ENCODE data around the gene AKT1S1. TPM values are rescaled to one million over a fixed set of nuclear protein-coding genes. Genes with fewer than 3 reads are reported as not detected.

Gene AKT1S1
- total RNA-seq, 1 experiment from 2014 or later: 6.2 TPM

DNA sequence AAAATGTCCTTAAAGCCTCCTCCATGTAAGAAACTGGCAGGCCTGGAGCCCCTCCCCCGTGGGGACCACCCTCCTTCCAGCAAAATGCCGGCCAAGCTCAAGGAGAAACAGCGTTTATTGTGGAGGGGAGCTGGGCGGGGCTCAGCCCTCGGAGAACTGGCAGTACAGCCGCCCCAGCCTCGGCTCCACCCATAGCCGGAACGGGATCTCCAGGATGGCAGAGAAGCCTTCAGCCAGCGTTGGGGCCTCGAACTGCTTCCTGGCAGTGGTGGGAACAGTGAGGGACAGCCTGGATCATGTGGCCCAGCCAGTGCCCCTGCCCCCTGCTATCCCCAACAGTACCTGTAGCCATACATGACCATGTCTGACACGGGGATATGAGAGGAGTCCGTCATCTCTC, 16.0 kb downstream of the AKT1S1 start:
- no peak for DNase-seq (ENCODE audit: low read depth, low spot score)
- in situ Hi-C loops (cut with HindIII; ENCODE audit: low pct_unique_long_range_greater_than_20kb, low sequenced_read_pairs): no loop called here

DNA sequence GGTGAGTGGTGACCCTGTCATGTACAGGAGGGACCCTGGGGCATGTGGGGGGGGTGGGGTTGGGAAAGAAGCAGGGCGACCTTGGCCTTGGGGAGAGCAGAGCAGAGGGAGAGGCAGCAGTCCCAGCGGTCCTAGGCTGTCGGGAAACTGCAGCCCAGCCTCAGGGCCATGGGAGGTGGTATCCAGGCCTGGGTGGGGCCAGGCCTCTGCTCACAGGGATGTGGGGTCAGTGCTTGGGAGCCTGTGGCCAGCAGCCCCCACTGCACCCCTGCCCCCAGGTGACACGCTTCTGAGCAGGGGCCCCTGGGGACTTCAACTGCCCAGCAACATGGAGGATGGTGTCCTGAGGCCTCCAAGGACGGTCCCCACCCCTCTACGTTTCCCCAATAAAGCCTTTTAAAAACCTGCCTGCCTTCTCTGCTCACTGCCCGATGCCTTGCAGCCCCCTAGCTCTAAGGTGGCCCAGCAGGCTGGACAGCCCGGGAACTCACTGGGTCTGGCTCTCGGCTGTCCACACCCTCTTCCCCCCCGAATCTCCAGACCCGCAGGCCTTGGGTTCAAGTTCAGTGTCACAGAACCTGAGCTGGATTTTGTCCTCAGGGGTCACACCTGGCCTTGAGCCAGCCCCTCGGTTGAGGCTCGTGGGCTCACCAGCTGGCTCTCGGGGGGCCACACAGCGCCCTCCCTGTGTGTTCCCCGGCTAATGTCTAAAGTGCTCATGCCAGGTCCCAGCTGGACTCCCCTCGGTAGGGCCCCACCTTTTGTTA, 16.6 kb downstream of the AKT1S1 start:
- in situ Hi-C loops (cut with HindIII; ENCODE audit: low pct_unique_long_range_greater_than_20kb, low sequenced_read_pairs): no loop called here
- DNase-seq (ENCODE audit: low read depth, low spot score): no peak

DNA sequence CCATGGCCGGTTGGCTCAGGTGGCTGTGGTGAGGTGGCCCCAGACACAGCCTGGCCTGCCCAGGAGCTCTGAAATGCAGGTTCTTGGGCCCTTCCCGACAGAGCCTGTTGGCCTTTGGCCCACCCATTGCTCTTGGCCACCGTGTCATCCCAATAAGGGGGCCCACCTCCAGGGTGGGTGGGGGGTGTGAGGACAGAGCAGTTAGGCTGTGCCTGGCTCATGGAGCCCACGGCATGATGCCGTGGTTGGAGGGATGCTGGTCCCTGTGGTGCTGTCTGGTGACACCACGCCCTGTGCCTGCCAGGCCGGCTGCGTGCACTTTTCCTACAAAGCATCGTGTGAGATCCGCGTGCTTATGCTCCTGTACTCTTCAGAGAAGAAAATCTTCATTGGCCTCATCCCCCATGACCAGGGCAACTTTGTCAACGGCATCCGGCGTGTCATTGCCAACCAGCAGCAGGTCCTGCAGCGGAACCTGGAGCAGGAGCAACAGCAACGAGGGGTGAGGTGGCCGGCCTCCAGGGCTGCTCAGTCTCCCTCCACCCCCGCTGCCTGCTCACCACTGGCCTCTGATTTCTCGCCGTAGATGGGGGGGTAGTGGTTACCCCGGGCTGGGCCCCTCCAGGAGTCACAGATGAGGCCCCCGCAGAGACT, 17.3 kb downstream of the AKT1S1 start:
- no peak for DNase-seq (ENCODE audit: low read depth, low spot score)

DNA sequence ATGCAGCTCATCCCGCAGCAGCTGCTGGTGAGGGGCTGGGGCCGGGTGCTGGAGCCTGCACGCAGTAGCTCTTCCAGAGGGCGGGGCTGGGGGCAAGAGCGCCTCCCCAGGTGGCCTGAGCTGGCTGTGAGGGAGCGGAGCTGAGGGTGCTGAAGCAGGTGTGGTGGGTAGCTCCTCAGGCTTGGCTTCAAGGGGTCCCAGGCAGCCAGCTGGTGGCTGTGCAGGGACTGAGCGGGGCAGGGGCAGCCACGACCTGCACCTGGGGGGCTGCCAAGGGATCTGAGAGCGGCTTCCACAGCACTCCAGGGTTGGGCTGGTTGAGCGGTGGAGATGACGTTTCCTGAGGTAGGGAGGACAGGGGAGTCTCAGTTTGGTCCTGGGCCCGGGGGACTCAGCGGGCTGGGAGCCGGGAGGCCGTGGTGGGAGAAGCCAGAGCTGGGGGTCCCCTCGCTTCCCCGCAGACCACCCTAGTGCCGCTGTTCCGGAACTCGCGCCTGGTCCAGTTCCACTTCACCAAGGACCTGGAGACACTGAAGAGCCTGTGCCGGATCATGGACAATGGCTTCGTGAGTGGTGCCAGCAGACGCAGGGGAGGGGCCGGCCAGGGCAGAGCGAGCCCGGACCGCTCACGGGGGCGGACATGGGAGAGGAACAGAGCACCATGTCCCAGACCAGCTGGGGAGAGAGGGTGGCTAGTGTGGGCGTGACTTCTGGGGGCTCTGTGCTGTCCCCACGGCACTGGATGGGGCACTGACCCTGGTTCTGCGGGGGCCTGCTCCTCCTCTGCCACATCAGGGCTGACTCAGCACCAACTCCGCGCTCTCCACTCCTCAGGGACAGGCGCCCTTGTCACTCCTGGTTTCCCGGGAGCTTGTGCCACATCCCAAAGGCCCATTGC, 18.8 kb downstream of the AKT1S1 start:
- in situ Hi-C loops (cut with HindIII; ENCODE audit: low pct_unique_long_range_greater_than_20kb, low sequenced_read_pairs): no loop called here
- no peak for DNase-seq (ENCODE audit: low read depth, low spot score)

More for the DNA sequence above, 17.3 kb downstream of the AKT1S1 start:
- in situ Hi-C loops (cut with HindIII; ENCODE audit: low pct_unique_long_range_greater_than_20kb, low sequenced_read_pairs): no loop called here

DNA sequence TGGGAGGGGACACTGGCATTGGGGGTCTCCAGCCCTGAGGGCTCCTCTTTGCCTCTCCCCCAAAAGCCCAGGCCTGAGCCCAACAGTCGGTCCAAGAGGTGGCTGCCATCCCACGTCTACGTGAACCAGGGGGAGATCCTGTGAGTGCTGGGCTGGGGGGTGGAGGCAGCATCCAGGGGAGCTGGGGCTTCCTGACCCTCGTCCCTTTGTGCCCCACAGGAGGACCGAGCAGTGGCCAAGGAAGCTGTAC, 19.4 kb downstream of the AKT1S1 start:
- in situ Hi-C loops (cut with HindIII; ENCODE audit: low pct_unique_long_range_greater_than_20kb, low sequenced_read_pairs): no loop called here

DNA sequence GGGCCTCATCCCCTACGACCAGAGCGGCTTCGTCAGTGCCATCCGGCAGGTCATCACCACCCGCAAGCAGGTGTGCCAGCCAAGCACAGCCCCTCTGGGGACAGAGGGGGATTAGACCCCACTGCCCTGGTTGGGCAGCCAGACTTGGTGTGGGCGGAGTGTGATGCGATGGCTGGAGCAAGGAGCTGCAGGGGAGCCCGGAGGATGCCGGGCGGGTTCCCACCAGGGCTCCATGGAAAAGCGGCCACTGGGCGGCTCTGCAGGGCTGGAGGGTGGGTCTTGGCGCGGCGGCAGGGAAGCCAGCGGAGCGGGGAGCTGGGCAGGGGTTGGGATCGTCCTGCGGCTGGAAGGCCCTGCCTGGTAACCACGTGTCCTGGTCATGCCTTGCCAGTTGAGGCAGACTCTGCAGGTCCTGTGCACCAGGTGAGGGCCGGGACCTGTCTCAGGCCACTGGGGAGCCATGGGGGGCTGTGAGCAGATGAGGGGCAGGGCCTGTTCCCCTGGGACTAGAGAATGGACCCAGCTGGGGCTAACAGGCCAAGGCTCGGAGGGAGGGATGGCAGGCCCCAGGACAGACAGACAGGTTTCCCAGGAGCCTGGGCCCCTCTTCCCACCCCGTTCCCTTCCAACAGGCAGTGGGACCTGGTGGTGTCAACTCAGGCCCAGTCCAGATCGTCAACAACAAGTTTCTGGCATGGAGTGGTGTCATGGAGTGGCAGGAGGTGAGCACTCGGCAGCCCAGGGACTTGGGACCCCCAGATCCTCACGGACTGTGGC, 19.9 kb downstream of the AKT1S1 start:
- in situ Hi-C loops (cut with HindIII; ENCODE audit: low pct_unique_long_range_greater_than_20kb, low sequenced_read_pairs): no loop called here

More for the DNA sequence above, 19.4 kb downstream of the AKT1S1 start:
- no peak for DNase-seq (ENCODE audit: low read depth, low spot score)

DNA sequence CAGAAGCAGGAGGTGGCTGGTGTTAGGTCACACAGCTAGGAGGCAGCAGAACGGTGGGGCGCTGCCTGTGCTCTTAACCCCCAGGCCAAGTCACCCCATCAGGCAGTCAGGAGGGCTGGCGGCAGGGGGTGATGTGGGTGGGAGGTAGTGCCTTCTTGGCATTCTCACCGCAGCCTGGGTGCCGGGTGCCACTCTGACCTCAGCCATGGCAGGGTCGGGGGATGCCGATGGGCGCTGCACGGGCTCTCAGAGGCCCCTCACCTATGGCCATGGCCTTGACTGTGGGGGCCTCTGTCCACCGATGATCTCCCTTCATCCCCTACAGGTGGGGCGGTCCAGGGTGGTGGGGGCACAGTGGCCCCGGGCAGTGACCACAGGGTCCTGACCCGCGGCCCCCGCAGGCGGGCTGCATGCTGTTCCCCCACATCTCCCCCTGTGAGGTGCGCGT, 20.6 kb downstream of the AKT1S1 start:
- in situ Hi-C loops (cut with HindIII; ENCODE audit: low pct_unique_long_range_greater_than_20kb, low sequenced_read_pairs): no loop called here

More for the DNA sequence above, 19.9 kb downstream of the AKT1S1 start:
- no peak for DNase-seq (ENCODE audit: low read depth, low spot score)

DNA sequence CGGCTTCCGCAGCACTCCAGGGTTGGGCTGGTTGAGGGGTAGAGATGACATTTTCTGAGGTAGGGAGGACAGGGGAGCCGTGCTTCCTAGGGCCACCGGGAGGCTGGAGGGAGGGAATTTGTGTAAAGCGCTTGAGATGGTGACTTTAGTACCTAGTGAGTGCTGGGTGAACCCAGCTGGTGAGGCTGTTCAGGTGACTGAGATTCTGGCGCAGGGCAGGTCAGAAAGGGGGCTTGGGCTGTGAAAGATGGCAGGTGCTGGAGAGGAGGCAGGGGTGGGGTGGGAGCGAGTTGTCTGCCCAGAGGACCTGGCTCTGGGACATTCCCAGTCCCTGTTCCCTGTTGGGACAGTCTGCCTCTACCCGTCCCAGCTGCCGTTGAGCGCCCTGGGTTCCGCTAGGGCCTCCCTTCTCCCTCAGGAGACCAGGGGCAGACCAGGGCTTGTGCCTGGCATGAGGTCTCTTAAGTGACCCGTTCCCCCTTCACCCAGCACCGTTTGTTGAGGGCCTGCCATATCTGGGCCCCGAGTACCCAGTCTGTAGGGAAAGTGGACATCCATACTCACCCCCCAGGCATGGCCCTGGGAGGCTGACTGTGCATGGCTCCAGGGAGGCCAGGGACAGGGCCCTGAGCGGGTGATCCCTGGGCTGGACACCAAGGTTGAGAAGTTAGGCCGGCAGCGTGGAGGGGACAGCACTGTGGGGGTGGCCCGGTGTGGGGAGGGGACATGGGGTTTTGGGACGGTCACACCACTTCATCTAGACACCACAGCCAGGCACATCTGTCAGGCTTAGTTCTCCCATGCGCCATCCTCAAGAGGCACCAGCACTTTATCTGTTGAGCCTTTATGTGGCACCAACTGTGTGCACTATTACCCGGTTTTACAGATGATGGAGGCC, 21.2 kb downstream of the AKT1S1 start:
- in situ Hi-C loops (cut with HindIII; ENCODE audit: low pct_unique_long_range_greater_than_20kb, low sequenced_read_pairs): no loop called here
- DNase-seq (ENCODE audit: low read depth, low spot score): no peak

More for the DNA sequence above, 20.6 kb downstream of the AKT1S1 start:
- DNase-seq (ENCODE audit: low read depth, low spot score): no peak

DNA sequence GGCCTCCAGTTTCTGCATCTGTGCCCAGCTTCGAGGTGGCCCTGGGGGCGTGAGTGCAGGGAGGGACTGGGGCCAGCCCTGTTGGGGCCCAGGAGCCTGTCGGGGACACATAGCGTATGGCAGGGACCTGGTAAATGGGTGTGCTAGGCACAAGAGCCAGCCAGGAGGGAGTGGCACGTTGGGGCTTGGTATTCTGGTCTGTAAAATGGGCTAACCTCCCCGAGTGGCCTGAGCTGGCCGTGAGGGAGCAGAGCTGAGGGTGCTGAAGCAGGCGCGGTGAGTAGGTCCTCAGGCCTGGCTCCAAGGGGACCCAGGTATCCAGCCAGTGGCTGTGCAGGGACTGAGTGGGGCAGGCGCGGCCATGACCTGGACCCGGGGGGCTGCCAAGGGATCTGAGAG, 21.9 kb downstream of the AKT1S1 start:
- in situ Hi-C loops (cut with HindIII; ENCODE audit: low pct_unique_long_range_greater_than_20kb, low sequenced_read_pairs): no loop called here
- DNase-seq (ENCODE audit: low read depth, low spot score): no peak

DNA sequence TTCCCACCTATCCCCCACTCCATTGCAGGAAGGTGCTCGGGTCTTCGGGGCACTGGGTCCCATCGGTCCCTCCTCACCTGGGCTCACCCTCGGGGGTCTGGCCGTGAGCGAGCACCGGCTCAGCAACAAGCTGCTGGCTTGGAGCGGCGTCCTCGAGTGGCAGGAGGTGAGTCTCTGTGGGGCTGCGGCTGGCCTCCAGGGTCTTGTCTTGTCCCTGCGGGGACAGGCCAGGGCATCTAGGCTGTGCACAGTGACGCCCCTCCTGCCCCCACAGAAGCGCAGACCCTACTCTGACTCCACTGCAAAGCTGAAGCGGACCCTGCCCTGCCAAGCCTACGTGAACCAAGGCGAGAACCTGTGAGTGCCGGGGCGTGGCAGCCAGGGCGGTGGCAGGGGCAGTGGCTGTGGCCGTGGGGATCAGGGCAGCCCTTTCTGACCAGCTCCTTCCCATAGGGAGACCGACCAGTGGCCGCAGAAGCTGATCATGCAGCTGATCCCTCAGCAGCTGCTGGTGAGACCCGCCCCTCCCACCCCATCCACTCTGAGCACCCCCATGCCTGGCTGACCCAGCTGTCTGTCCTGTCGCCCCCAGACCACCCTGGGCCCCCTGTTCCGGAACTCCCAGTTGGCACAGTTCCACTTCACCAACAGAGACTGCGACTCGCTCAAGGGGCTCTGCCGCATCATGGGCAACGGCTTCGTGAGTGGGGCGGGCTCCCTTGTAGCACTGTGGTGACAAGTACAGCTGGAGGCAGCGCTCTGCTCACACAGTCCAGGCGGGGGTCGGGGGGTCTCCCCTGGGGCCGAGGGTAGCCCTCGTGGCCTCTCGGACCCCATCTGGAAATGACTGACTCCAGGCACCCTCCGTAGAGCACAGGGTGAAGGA, 22.5 kb downstream of the AKT1S1 start:
- no peak for DNase-seq (ENCODE audit: low read depth, low spot score)
- in situ Hi-C loops (cut with HindIII; ENCODE audit: low pct_unique_long_range_greater_than_20kb, low sequenced_read_pairs): no loop called here

DNA sequence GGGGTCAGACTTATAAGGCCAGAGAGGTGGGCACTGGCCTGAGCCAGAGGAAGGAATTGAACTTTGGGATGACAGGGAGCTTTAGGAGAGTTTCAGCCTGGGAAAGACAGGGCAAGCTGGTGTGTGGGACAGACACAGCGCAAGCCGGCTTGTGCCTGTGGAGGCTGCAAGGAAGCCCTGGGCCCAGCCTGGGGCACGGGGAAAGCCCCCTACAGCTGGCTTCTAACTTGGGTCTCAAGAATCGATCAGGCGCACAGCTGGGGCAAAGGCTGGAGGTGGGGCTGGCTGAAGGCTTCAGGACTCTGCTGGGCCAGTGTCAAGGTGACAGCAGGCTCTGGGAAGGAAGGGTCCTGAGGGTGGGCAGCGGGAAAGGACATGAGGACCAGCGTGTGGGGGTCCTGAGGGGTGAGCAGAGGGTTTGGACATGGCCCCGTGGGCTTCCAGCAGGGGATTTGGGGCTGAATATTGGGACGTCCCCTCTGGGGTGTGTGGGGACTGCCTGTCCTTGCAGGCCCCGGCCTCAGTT, 23.2 kb downstream of the AKT1S1 start:
- no peak for DNase-seq (ENCODE audit: low read depth, low spot score)
- in situ Hi-C loops (cut with HindIII; ENCODE audit: low pct_unique_long_range_greater_than_20kb, low sequenced_read_pairs): no loop called here

DNA sequence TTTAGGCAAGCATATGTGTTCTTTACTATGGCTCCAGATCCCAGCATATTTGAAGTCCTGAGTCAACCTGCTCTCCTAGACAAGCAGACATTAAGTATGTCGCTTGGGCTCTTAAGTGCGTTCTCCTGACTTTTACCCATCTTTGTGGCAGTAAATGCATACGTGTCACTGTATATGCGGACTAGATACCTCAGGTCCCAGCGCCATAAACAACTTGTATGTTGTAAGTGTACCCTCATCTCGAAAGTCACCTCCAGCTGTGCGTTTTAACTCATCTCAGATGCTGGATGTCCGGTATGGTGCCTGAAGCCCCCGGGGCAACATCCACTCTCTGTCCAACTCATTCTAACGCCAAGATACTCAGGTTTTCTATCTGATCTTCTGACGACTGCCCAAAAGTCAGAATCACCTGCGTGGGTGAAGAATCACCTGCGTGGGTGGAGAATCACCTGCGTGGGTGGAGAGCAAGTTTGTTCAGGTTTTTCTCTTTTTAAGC, 24.5 kb downstream of the AKT1S1 start:
- DNase-seq (ENCODE audit: low read depth, low spot score): no peak
- in situ Hi-C loops (cut with HindIII; ENCODE audit: low pct_unique_long_range_greater_than_20kb, low sequenced_read_pairs): no loop called here

DNA sequence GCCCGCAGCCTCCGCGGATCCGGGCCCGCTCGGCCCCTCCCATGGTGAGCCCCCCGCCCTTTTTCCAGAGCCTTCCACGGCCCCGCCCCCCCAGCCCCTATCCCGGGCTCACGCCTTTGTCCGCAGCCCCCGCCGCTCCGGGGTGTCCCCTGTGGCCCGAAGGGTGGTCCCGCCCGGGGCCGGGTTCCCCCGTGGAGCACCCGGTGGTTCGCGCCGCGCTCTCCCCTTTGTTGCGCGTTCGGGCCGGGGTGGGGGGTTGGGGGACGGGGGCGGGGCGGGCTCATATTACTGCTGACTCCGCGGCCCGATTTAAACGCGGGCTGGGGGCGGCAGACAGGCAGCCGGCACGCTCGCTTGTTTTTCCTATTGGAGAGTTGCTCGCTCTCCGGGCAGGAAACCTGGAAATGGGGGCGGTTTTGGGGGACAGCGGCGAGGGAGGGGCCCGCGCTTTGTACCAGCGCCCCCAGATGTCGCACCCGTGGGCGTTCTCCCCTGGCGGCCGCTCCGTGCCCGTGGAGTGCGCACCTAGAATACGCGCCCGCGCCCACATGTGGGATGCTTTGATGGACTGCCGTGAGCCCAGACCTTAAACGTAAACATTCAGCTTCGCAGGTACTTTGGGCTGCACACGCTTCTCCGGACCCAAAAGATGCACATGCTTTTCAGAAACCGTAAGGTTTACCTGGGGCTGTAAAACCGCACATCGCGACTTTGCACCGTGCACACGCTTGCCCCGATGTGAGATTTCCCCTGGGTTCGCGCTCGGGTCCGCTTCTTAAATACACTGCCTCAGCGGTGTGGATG, 25.5 kb downstream of the AKT1S1 start:
- DNase-seq (ENCODE audit: low read depth, low spot score): no peak
- in situ Hi-C loops (cut with HindIII; ENCODE audit: low pct_unique_long_range_greater_than_20kb, low sequenced_read_pairs): no loop called here

DNA sequence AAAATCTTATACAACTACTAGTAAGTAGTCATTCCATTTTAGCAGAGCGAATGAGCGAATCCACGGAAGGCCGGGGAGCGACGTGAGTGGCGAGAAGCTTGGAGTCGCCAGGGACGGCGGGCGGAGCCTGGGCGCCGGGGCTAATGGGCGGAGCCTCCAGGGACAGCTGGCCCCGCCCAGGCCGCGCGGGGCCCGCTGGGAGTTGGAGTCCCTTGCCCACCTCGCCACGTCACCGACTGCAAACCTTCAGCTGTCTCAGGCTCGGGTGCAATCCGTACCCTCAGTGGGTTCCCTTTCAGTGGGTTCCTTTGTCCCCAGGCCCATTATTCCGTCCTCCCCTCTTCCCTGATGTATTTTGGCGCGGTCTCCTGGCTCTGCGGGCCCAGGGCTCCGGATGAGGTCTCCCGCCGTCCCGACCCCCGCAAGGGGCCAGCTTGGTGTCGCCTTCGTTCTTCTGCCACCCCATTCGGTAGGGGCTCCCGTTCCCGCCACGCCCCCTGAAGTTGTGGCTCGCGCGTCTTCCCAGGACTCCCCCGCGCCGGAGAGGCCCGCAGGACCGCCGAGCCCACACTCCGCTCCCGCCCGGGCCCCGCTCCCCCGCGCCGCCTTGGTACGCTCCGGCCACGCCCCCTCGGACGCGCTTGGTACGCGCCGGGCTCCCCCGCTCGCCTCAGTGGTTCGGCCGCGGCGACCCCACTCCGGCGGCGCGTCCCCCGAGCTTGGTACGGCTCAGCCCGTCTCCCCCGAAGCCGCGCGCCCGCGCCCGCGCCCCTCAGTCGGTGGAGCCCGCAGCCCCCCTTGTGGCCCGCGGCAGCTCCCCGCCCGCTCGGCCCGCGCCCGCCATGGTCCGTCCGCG, 26.4 kb downstream of the AKT1S1 start, which contains the start of gene PTOV1:
Gene PTOV1, plus strand, starts transcription at position 673 of the 856 bp plus-strand sequence.
- in situ Hi-C loops (cut with HindIII; ENCODE audit: low pct_unique_long_range_greater_than_20kb, low sequenced_read_pairs): no loop called here
- DNase-seq (ENCODE audit: low read depth, low spot score): peak; percentile 86

Measured in SK-MEL-5 (cell line).